ENCODE measurements around the gene CMPK1.

DNA sequence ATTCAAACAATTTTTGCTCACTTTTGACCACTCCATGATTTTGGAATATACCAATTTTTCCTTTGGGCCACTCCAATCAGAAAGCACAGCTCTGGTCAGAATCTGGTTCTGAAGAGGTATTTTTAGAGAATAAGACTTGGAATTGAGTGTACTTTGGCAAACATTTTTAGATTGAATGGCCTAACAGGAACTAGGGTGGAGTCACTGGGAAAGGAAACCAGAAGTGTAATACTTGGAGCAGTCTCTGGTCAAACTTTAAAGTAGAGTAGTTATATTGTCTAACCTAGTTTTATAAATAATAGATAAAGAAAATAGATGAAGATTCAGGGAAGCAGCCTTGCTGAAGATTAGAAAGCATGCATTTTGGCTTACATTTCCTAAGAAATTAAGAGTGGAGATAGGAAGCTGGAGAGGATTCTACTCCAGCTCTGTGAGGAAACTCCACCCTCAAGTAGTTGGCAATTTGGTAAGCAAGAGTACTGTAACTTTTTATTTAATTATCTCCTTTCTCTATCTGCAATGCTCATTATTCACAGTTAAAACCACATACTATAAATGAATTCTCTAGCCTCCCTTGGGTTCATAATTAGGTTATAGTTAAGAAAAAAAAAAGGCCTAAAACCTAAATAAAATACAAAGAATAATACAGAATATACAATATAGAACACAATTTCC is 35.4 kb upstream of the CMPK1 start:
- TF ChIP-seq, protein P1, sequence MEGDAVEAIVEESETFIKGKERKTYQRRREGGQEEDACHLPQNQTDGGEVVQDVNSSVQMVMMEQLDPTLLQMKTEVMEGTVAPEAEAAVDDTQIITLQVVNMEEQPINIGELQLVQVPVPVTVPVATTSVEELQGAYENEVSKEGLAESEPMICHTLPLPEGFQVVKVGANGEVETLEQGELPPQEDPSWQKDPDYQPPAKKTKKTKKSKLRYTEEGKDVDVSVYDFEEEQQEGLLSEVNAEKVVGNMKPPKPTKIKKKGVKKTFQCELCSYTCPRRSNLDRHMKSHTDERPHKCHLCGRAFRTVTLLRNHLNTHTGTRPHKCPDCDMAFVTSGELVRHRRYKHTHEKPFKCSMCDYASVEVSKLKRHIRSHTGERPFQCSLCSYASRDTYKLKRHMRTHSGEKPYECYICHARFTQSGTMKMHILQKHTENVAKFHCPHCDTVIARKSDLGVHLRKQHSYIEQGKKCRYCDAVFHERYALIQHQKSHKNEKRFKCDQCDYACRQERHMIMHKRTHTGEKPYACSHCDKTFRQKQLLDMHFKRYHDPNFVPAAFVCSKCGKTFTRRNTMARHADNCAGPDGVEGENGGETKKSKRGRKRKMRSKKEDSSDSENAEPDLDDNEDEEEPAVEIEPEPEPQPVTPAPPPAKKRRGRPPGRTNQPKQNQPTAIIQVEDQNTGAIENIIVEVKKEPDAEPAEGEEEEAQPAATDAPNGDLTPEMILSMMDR (optimal IDR thresholded peaks at IDR 0.05 in 1 of 3, IDR thresholded peaks at IDR 0.05 in 1 of 3, conservative IDR thresholded peaks at IDR 0.05 in 1 of 3; ENCODE audit: extremely low read depth in 1 of 3, insufficient read depth in 2 of 3, low read length in 3 of 3), result no peak
- no peak for TF ChIP-seq EZH2 (IDR thresholded peaks at IDR 0.05; ENCODE audit: low read length)
